Urinary bladder (tissue), 4 donors: ENCODE results near the gene HOOK2. TPM values are rescaled to one million over a fixed set of nuclear protein-coding genes. Genes with fewer than 3 reads are reported as not detected.
A peak's percentile ranks its signal among the peaks of the same experiment; 100 is the strongest.

Source experiments
- DNase-seq: peaks from one replicate; pipeline ENCODE4 v3.0.0-alpha.2; 2015; ENCODE audit errors: extremely low spot score
- H3K27ac ChIP-seq: one replicate; pipeline ENCODE4 v1.5.1; 2013; ENCODE audit warnings: low read depth, mild to moderate bottlenecking, moderate library complexity
- H3K36me3 ChIP-seq: one replicate; pipeline ENCODE4 v1.6.1; 2013; ENCODE audit warnings: mild to moderate bottlenecking, moderate library complexity; ENCODE audit not compliant: insufficient read depth
- H3K4me1 ChIP-seq: one replicate; pipeline ENCODE4 v1.6.1; 2013; ENCODE audit warnings: mild to moderate bottlenecking, moderate library complexity; ENCODE audit not compliant: insufficient read depth
- H3K4me3 ChIP-seq: one replicate; pipeline ENCODE4 v1.5.1; 2013; ENCODE audit warnings: low read depth, low read length
- WGBS: extraction: QIAGEN DNeasy Blood & Tissue Kit; methylation state at CpG from one replicate; pipeline ENCODE4 v1.1.7; 2013; 5-methylcytosine and 5-hydroxymethylcytosine counted together
- polyA plus RNA-seq: library from polyadenylated mRNA; stranded (reverse); fragments of 200-250 nt; gene quantifications from one replicate; pipeline ENCODE4 v1.2.3, GENCODE V29; 2013
- total RNA-seq: library from RNA; depleted of rRNA; stranded (reverse); fragments of >200 nt; gene quantifications from one replicate; pipeline ENCODE4 v1.2.3, GENCODE V29; 2014
- donor health status: healthy with polysubstance abuse.
- donor health status: healthy.

The HOOK2 gene
- total and polyA plus RNA-seq, 2 donors: 28.4 to 30.2 TPM

DNA sequence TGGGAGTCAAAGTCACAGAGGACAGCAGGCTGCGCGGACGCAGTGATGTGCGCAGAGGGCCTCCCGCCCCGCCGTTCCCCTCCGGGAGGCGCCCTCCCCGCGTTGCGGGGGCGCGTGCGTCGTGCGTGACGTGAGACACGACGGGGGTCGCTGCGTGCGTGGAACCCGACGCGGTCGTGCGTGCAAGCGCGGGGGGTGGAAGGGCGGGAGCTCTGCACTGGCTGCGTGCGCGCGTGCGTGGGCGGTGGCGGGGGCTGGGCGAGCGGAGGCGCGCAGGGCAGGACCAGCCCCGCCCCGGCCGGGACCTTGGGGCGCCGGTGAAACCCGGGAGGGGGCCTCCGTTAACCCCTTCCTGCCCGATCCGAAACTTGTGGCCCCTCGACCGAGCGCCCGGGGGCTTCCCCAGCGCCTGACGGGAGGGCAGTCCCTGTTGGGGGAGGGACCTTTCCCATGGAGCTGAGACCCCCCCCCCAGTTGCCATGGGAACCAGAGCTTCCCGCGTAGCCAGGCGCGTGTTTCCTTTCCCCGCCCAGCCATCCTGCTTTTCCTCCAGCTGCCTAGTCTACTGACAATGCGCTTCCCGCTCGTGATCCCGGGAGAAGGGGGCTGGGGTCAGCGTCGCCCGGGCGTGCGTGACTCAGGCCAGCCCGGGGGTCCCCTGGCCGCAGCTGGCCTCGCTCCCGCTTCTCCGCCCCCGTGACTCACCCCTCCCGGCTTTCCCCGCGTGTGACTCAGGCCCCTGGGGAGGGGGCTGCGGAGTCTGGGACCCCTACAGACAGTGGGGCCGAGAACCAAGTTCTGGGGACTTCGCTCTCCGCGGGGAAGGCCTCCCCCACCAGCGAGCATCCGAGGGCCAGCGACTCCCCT is 7.3 kb upstream of the HOOK2 start:
- H3K4me1 ChIP-seq: no peaks in the 10 kb centered on the region
- 1% methylated on average over 88 of the region's 88 CpGs for WGBS
- peak overlapping the region; percentile 91 for H3K27ac ChIP-seq
- peak overlapping the region; percentile 39 for H3K4me3 ChIP-seq
- H3K36me3 ChIP-seq: no peaks in the 10 kb centered on the region
- no peak for DNase-seq

DNA sequence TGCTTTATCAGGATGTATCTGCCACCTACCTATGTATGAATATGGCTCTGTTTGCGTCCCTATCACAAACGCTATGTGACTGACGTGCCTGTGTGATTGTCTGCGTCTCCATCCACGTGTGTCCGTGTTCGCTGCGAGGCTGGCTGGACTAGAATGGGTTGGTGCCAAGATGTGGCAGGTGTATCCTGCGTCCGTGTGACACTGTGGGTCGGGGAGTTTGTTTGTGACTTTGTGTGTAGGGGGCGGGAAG is 6.7 kb upstream of the HOOK2 start:
- no peaks in the 10 kb centered on the region for H3K4me1 ChIP-seq
- peak overlapping the region; percentile 39 for H3K4me3 ChIP-seq
- DNase-seq: no peak
- WGBS: 3% methylated on average over 12 of the region's 12 CpGs
- H3K27ac ChIP-seq: peak overlapping the region; percentile 91
- H3K36me3 ChIP-seq: no peaks in the 10 kb centered on the region

DNA sequence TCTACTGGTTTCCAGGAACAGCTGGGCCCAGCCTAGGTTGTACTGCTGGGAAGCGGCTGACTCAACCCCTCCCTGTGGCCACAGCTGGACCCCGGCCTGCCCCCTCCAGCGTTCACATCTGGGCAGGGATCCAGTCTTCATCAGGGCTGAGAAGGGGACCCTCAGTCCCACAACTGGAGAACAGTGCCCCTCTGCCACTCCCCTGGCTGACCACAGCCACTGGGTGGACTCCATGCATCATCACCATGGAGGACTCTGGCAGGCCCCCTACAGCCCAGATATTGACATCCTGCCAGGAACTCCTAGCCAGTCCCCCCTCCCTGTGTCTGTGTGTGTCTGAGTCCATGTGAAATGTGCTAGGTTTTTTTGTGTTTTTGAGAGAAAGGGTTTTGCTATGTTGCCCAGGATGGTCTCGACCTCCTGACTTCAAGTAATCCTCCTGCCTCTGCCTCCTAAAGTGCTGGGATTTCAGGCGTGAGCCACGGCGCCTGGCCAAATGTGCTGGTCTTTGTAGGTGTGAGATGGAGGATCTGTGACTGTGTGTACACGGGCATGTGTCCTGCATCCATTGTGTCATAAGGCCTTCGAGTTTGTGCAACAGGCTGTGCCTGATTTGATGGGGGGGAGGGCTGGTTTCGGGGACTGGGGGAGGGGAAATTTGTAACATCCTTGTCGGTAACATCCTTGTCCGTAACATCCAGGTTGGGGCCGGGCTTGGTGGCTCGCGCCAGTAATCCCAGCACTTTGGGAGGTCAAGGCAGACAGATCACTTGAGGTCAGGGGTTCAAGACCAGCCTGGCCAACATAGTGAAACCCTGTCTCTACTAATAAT is 4.0 kb upstream of the HOOK2 start:
- Histone ChIP-seq H3K27ac (peak overlapping the region; percentile 65), H3K4me3 (no peak overlapping the region), H3K36me3 (no peaks in the 10 kb centered on the region), H3K4me1 (no peaks in the 10 kb centered on the region)
- DNase-seq: no peak
- WGBS: 47% methylated on average over 15 of the region's 15 CpGs

DNA sequence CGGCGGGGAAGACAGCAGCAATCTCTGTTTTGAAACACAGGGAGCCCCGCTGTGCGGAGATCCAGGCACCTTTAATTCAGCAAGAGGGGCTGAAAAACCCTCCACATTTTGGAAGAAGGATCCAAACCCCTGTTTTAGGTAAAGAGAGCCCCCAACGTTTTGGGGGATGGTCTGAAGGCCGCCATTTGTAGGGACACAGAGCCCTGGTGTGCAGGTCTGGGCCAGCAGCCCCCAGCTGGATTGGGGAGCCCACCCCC is 3.5 kb upstream of the HOOK2 start:
- 24% methylated on average over 6 of the region's 6 CpGs for WGBS

DNA sequence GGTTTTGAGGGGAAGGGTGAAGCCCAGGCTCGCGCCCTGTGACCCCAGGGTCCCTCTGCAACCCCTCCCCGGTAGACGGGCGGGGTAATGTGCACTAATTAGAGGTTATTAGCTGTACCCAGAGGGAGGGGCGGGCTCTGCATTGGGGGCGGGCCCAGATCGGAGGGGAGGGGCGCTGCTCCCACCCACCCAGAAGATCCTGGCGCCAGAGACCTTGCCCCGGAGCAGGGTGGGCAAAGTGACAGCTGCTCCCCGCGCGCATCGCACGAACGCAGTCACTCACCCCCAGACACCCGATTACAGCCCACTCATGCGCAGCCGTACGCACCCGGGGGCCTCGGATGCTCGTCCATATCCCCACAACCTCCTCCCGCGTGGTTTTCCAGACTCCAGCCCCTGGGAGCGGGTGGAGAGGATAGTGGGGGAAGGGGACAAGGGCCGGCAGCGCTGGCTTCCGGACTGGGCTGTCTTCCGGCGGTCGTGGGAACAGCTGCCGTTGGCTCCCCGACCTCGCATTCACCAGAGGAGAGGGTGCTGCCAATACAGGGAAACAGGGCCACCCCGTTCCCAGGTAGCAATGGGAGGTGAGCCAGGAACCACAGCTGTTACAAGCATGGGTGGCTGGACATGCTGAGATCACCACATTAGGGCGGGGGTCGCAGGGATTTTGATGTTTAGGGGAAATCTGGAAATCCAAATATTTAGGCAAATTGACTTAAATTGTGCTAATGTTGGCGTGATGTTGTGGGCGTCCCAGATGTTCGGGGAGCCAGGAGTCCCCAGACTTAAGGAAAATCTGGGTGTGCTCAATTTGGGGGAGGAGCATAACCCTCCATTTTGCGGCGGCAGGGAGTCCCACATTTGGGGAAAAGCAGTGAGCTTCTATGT is 2.9 kb upstream of the HOOK2 start:
- H3K36me3 ChIP-seq: no peaks in the 10 kb centered on the region
- peak overlapping the region; percentile 65 for H3K27ac ChIP-seq
- WGBS: under 1% methylated on average over 44 of the region's 44 CpGs
- no peak for DNase-seq
- H3K4me1 ChIP-seq: no peaks in the 10 kb centered on the region
- peak overlapping the region; percentile 45 for H3K4me3 ChIP-seq

More for the DNA sequence above, 3.5 kb upstream of the HOOK2 start:
- no peak for DNase-seq
- Histone ChIP-seq H3K27ac (peak overlapping the region; percentile 65), H3K36me3 (no peaks in the 10 kb centered on the region), H3K4me3 (no peak overlapping the region), H3K4me1 (no peaks in the 10 kb centered on the region)

DNA sequence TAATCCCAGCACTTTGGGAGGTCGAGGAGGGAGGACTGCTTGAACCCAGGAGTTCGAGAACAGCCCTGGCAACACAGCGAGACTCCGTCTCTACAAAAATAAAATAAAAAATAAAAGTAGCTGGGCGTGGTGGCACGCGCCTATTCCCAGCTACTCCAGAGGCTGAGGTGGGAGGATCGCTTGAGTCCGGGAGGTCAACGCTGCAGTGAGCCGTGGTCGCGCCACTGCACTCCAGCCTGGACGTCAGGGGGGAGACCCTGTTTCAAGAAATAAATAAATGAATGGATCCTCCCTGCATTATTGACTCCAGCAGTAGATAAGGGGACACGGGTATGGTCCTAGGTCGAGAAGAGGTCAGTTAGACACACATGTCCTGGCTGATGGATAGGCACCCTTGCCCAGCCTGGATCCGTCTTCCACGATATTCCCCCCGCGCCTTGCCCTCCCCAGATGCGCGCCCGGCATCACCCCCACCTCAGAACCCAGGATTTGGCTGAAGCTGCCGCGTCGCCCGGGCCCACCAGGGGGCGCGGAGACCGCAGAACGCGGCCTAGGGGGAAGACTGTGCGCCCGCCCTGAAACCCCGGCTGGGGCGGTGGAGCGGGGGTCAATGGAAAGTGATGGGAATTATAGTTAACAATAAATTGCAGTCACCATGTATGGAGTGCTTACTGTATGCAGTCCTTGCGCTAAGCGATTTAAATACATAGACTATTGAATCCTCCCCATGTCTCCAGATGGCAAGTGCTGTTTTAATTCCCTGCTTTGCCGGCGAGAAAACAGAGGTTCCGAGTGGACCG is 2.1 kb upstream of the HOOK2 start:
- 9% methylated on average over 43 of the region's 43 CpGs for WGBS
- no peaks in the 10 kb centered on the region for H3K4me1 ChIP-seq
- no peaks in the 10 kb centered on the region for H3K36me3 ChIP-seq
- H3K27ac ChIP-seq: peak overlapping the region; percentile 65
- peak overlapping the region; percentile 45 for H3K4me3 ChIP-seq
- no peak for DNase-seq

DNA sequence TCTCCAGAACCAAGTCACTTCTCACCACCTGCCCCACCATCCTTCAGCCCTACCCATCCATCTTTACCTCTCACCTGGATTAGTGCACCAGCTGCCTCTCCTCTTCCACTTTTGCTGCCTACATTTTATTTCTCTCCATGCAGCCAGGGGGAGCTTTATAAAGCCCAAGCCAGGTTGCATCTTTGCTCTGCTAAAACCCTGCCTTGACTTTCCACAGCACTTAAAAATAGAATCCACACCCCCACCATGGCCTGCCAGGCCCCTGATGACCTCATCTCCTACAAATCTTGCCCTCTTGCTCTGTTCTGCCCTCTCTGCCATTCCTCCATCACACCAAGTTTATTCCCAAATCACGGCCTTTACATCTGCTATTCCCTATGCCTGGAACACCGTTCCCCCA is 1.8 kb downstream of the HOOK2 start:
- Histone ChIP-seq H3K36me3 (no peaks in the 10 kb centered on the region), H3K4me3 (no peak overlapping the region), H3K4me1 (no peaks in the 10 kb centered on the region), H3K27ac (no peak overlapping the region)
- WGBS: 76% methylated on average over 2 of the region's 2 CpGs
- no peak for DNase-seq

DNA sequence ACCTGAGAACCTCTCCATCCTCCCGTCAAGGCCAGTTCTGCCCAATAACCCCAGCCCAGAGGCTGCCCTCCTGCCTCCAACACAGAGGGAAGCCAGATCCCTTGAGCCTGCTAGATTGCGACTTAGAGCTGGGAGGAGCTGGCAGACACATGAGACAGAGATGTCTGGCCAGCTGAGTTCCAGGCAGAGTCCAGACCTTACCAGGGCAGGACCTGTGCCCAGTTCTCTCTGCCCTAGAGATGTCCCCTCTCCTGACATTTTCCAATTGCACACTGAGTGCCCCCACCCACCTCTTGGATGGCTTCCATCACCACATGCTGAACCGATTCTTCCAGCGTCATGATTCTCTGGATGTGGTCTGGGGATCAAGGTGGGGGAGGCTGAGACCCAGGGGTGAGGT is 3.0 kb downstream of the HOOK2 start:
- Histone ChIP-seq H3K4me1 (no peaks in the 10 kb centered on the region), H3K4me3 (no peak overlapping the region), H3K27ac (no peak overlapping the region), H3K36me3 (no peaks in the 10 kb centered on the region)
- WGBS: 74% methylated on average over 4 of the region's 4 CpGs
- DNase-seq: no peak

DNA sequence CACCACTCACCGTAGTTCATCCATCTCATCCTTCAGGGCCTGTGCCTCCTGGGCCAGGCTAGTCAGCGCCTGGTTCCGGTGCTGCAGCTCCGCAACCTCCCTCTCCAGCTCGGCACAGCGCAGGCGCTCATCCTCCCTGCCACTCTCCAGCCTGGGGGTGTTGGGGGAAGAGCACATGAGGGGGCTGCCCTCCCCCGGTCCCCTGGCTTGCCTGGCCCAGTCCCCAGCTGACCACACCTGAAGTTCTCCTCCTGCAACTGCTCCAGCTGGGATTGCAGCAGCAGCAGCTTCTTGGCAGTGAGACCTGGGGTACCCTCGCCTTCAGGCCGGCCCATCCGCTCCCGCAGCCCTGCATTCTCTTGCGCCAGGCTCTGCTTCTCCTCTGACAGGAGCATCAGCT is 4.4 kb downstream of the HOOK2 start:
- no peak overlapping the region for H3K4me3 ChIP-seq
- DNase-seq: no peak
- no peak overlapping the region for H3K27ac ChIP-seq
- 95% methylated on average over 13 of the region's 13 CpGs for WGBS
- no peaks in the 10 kb centered on the region for H3K36me3 ChIP-seq
- H3K4me1 ChIP-seq: no peaks in the 10 kb centered on the region

DNA sequence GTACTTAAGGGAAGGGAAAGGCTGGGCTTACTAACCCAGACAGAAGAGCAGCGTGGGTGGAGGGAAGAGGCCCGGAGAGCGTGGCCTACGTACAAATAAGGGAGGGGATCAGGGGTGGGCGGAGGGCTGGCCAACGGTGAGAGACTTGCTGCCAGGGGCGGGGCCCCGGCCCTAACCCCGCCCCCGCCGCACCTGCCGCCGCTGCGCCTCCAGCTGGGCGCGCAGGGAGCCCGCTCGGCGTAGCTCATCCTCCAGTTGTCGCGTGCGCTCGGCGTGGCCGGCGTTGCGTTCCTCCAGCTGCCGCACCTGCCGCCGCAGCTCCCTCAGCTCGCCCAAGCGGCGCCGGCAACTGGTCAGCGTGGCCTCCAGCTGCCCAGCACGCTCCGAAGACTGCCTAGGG is 5.7 kb downstream of the HOOK2 start:
- Histone ChIP-seq H3K4me1 (no peaks in the 10 kb centered on the region), H3K27ac (no peak overlapping the region), H3K36me3 (no peaks in the 10 kb centered on the region), H3K4me3 (no peak overlapping the region)
- DNase-seq: no peak
- 55% methylated on average over 37 of the region's 37 CpGs for WGBS

DNA sequence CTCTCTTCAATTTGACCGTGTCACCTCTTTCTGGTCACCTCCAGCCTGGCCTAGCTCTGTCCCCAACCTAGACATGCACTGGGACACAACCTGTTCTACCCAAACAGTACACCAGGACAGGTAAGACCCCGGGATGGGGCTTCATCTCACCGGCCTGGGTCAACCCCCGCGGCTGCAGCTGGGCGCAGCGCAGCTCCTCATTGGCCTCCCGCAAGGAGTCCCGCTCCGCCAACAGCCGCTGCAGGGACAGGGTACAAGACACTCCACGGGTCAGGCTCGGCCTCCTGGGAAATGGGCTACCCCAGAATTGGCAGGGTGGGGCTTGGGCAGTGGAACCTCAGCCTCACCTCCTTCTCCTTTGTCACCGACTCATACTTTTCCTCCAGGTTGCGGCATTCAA is 7.7 kb downstream of the HOOK2 start:
- Histone ChIP-seq H3K4me3 (no peak overlapping the region), H3K36me3 (no peaks in the 10 kb centered on the region), H3K4me1 (no peaks in the 10 kb centered on the region), H3K27ac (no peak overlapping the region)
- DNase-seq: no peak
- WGBS: 96% methylated on average over 15 of the region's 15 CpGs

DNA sequence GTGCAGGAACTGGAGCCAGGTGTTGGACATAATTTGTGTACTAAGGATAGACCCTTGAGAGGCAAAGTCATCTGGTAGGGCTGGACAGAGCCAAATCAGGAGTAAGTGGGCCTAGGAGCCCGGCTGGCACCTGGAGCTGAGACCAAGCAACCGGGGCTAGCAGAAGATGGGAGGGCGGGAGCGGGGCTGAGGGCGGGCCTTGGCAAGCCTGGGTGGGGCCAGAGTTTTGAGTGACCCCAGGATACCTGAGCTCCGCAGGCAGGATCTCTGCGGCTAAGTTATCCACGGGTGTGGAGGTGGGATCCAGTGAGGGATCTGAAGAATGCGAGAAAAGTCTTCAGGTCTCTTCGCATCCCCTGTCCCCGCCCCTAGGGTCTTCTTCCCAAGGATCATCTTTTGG is 8.2 kb downstream of the HOOK2 start:
- Histone ChIP-seq H3K4me1 (no peaks in the 10 kb centered on the region), H3K27ac (no peak overlapping the region), H3K4me3 (no peak overlapping the region), H3K36me3 (no peaks in the 10 kb centered on the region)
- 94% methylated on average over 11 of the region's 11 CpGs for WGBS
- no peak for DNase-seq

DNA sequence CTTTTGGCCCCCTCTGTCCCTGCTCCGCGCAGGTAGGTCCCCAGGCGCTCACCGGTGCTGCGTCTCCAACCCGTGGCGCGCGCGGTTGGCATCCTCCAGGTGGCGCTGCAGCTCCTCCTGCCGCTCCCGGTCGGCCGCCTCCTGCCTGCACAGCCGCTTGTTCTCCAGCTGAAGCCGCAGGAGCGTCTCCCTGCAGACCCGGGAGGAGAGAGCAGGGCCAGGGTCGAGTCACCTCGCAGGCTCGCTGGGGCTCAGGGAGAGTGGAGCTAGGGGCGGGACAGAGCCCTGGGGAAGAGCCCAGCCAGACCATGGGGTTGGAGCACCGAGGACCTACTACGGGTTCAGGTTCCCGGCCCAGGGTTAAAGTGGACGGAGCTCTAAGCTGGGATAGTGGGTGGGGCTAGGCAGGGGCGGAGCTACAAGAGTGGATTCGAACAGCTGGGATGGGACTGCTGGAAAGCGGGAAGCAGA is 9.3 kb downstream of the HOOK2 start:
- H3K36me3 ChIP-seq: no peaks in the 10 kb centered on the region
- no peak overlapping the region for H3K27ac ChIP-seq
- no peak for DNase-seq
- no peaks in the 10 kb centered on the region for H3K4me1 ChIP-seq
- no peak overlapping the region for H3K4me3 ChIP-seq
- 35% methylated on average over 30 of the region's 30 CpGs for WGBS
